RWPE2 (cell line): ENCODE measurements around the gene LRRIQ3.

ENCODE experiments used
- ATAC-seq: fragments of 200-7000 bp; cut with Tn5 transposase; 3 replicates; pipeline ENCODE4 v1.9.1; 2021; ENCODE audit warnings: low read depth
- DNase-seq: peaks from one replicate; pipeline ENCODE4 v3.0.0-alpha.2; 2020; ENCODE audit warnings: low spot score
- H3K27ac ChIP-seq: fragments of 450-650 bp; 2 replicates; pipeline ENCODE4 v1.5.1; 2017; ENCODE audit warnings: mild to moderate bottlenecking; ENCODE audit not compliant: poor library complexity, severe bottlenecking
- H3K27me3 ChIP-seq: fragments of 250-450 bp; sonication (Bioruptor Pico); 2 replicates; pipeline ENCODE4 v1.5.1; 2021; ENCODE audit warnings: mild to moderate bottlenecking, moderate library complexity; ENCODE audit not compliant: insufficient read depth, poor library complexity, severe bottlenecking
- H3K36me3 ChIP-seq: fragments of 250-450 bp; sonication (Bioruptor Pico); 2 replicates; pipeline ENCODE4 v1.5.1; 2020; ENCODE audit warnings: low read depth, mild to moderate bottlenecking, moderate library complexity
- H3K4me1 ChIP-seq: fragments of 250-450 bp; sonication (Bioruptor Pico); 2 replicates; pipeline ENCODE4 v1.5.1; 2021; ENCODE audit warnings: mild to moderate bottlenecking, moderate library complexity; ENCODE audit not compliant: insufficient read depth, poor library complexity, severe bottlenecking
- H3K4me3 ChIP-seq: fragments of 250-450 bp; sonication (Bioruptor Pico); 2 replicates; pipeline ENCODE4 v1.5.1; 2021; ENCODE audit warnings: mild to moderate bottlenecking, moderate library complexity; ENCODE audit not compliant: severe bottlenecking
- H3K9me3 ChIP-seq: fragments of 250-450 bp; sonication (Bioruptor Pico); 2 replicates; pipeline ENCODE4 v1.5.1; 2021; ENCODE audit warnings: mild to moderate bottlenecking, moderate library complexity; ENCODE audit not compliant: severe bottlenecking
- CTCF ChIP-seq: fragments of 450-650 bp; IDR thresholded peaks from one replicate; pipeline ENCODE4 v1.5.1; 2017; ENCODE audit warnings: mild to moderate bottlenecking, moderate library complexity; ENCODE audit not compliant: poor library complexity, severe bottlenecking

The LRRIQ3 gene

DNA sequence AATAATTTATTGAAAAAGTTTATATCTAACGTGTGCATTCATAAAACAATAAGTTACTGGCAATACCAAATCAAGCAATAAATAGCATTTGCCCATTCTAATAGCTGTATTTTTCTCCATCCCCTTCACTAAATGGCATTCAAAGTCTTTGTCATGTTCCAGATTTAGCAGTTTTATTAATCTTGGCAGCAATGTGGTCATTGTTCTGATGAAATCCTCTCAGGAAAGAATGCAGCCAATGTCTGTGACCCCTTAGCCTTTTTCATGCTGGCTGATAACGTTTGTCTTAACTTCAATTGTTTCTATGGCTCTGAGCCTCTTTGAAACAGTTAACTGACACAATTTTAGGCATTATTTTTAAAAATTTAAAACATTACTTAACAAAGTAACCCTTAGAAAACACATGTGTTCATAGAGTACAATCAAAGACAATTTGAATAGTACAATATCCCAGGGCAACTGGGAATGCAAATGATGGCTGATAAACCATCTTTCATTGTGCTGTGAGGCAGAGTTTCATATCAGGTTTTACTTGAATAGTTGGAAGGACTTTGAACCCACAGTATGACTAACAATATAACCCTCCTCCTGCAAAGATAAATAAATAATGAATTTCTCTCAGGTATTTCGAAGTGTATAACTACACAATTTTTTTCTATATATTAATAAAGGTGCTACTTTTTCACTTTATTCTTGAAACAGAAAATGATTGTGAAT lies 217.5 kb downstream of the LRRIQ3 start:
- ATAC-seq (no peak), DNase-seq (no peak)
- no peaks in the 10 kb centered on the region for H3K4me1 ChIP-seq
- H3K27me3 ChIP-seq, result no peaks in the 10 kb centered on the region
- TF ChIP-seq CTCF, result no peak
- no peak overlapping the region for H3K27ac ChIP-seq
- no peaks in the 10 kb centered on the region for H3K36me3 ChIP-seq
- H3K4me3 ChIP-seq, result no peak overlapping the region
- H3K9me3 ChIP-seq, result no peaks in the 10 kb centered on the region

DNA sequence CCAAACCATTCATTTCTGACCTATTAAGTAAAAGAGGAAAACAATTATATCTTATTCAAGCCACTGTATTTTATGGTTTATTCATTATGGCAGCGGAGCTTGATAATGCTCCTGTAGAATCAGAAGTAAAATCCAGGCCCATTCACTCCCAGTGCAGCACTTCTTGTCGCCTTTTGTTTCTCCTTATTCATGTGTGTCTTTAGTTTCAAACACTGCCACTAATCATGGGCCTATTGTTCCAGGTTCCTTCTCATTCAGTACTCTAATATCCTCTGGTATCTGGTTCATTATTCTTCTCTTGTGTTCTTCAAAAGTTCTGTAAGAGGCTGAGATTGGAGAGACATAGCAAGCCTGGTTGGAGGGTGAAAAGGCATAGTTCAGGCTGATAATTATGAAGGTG lies 218.3 kb downstream of the LRRIQ3 start:
- Histone ChIP-seq H3K36me3 (no peaks in the 10 kb centered on the region), H3K27me3 (no peaks in the 10 kb centered on the region), H3K4me3 (no peak overlapping the region), H3K27ac (no peak overlapping the region), H3K9me3 (no peaks in the 10 kb centered on the region), H3K4me1 (no peaks in the 10 kb centered on the region)
- ATAC-seq (no peak), DNase-seq (no peak)
- no peak for TF ChIP-seq CTCF

- Histone ChIP-seq H3K4me3 (no peak overlapping the region), H3K9me3 (no peaks in the 10 kb centered on the region), H3K36me3 (no peaks in the 10 kb centered on the region), H3K27ac (no peak overlapping the region), H3K27me3 (no peaks in the 10 kb centered on the region), H3K4me1 (no peaks in the 10 kb centered on the region)
- no peak for TF ChIP-seq CTCF
- no peak for DNase-seq
- ATAC-seq, result no peak
These were observed 219.0 kb downstream of the LRRIQ3 start for GRCh38 chr1:73978964-73979363.
